H9 (cell line): Measurements from ENCODE around the gene LUZP2. TPM values are rescaled to one million over a fixed set of nuclear protein-coding genes. Genes with fewer than 3 reads are reported as not detected.

Source experiments
- DNase-seq: peaks from one replicate; pipeline ENCODE4 v3.0.0-alpha.2; 2017
- H2AFZ ChIP-seq: one replicate; pipeline ENCODE4 v1.6.1; 2013; ENCODE audit warnings: mild to moderate bottlenecking, low read length, control low read depth, moderate library complexity
- H2AK5ac ChIP-seq: 2 replicates; pipeline ENCODE4 v1.6.1; 2013; ENCODE audit warnings: low read length, control low read depth, mixed read lengths; ENCODE audit not compliant: insufficient read length
- H2BK120ac ChIP-seq: one replicate; pipeline ENCODE4 v1.6.1; 2013; ENCODE audit warnings: low read depth, mild to moderate bottlenecking, low read length, control low read depth, inconsistent platforms; ENCODE audit not compliant: poor library complexity, severe bottlenecking
- H2BK12ac ChIP-seq: 2 replicates; pipeline ENCODE4 v1.6.1; 2013; ENCODE audit warnings: low read length, control low read depth, mixed read lengths, low read depth; ENCODE audit not compliant: insufficient read length
- H2BK15ac ChIP-seq: 2 replicates; pipeline ENCODE4 v1.6.1; 2013; ENCODE audit warnings: low read depth, low read length, control low read depth
- H2BK20ac ChIP-seq: one replicate; pipeline ENCODE4 v1.6.1; 2013; ENCODE audit warnings: low read depth, mild to moderate bottlenecking, low read length, control low read depth, inconsistent platforms; ENCODE audit not compliant: poor library complexity, severe bottlenecking
- H2BK5ac ChIP-seq: 2 replicates; pipeline ENCODE4 v1.6.1; 2013; ENCODE audit warnings: low read length, control low read depth, mixed read lengths; ENCODE audit not compliant: insufficient read length
- H3K14ac ChIP-seq: 2 replicates; pipeline ENCODE4 v1.6.1; 2013; ENCODE audit warnings: low read length, control low read depth; ENCODE audit not compliant: insufficient read depth
- H3K18ac ChIP-seq: 2 replicates; pipeline ENCODE4 v1.6.1; 2013; ENCODE audit warnings: low read depth, mild to moderate bottlenecking, mixed read lengths, low read length, control low read depth; ENCODE audit not compliant: insufficient read length
- H3K23ac ChIP-seq: 2 replicates; pipeline ENCODE4 v1.6.1; 2013; ENCODE audit warnings: low read length, control low read depth, mixed read lengths, low read depth; ENCODE audit not compliant: insufficient read length
- H3K23me2 ChIP-seq: 2 replicates; pipeline ENCODE4 v1.6.1; 2013; ENCODE audit warnings: low read depth, mild to moderate bottlenecking, mixed read lengths, low read length, control low read depth; ENCODE audit not compliant: insufficient read length, poor library complexity, severe bottlenecking
- H3K27ac ChIP-seq: 2 replicates; pipeline ENCODE4 v1.5.1; 2013; ENCODE audit warnings: low read length, control low read depth, mixed read lengths, low read depth; ENCODE audit not compliant: insufficient read length
- H3K27me3 ChIP-seq: 2 replicates; pipeline ENCODE4 v1.6.1; 2013; ENCODE audit warnings: low read length, control low read depth, inconsistent platforms; ENCODE audit not compliant: insufficient read depth
- H3K4ac ChIP-seq: 2 replicates; pipeline ENCODE4 v1.6.1; 2013; ENCODE audit warnings: low read depth, mild to moderate bottlenecking, control low read depth, inconsistent platforms, low read length, moderate library complexity
- H3K4me1 ChIP-seq: 2 replicates; pipeline ENCODE4 v1.6.1; 2013; ENCODE audit warnings: low read length, control low read depth, inconsistent platforms; ENCODE audit not compliant: insufficient read depth
- H3K4me2 ChIP-seq: 2 replicates; pipeline ENCODE4 v1.6.1; 2013; ENCODE audit warnings: low read length, control low read depth, mixed read lengths; ENCODE audit not compliant: insufficient read length, insufficient read depth
- H3K56ac ChIP-seq: 2 replicates; pipeline ENCODE4 v1.6.1; 2013; ENCODE audit warnings: low read depth, mild to moderate bottlenecking, mixed read lengths, low read length, control low read depth; ENCODE audit not compliant: insufficient read length
- H3K79me1 ChIP-seq: 2 replicates; pipeline ENCODE4 v1.6.1; 2013; ENCODE audit warnings: low read depth, mild to moderate bottlenecking, moderate library complexity, low read length, control low read depth, inconsistent platforms; ENCODE audit not compliant: insufficient read depth, poor library complexity, severe bottlenecking
- H3K79me2 ChIP-seq: 2 replicates; pipeline ENCODE4 v1.6.1; 2013; ENCODE audit warnings: low read length, control low read depth, inconsistent platforms; ENCODE audit not compliant: insufficient read depth
- H3K9ac ChIP-seq: 2 replicates; pipeline ENCODE4 v1.6.1; 2013; ENCODE audit warnings: low read length, control low read depth, mixed read lengths; ENCODE audit not compliant: insufficient read length; ENCODE audit errors: extremely low read depth
- H3K9me3 ChIP-seq: one replicate; pipeline ENCODE4 v1.6.1; 2013; ENCODE audit warnings: low read depth, low read length, inconsistent platforms; ENCODE audit not compliant: control insufficient read depth
- H3T11ph ChIP-seq: one replicate; pipeline ENCODE4 v1.6.1; 2013; ENCODE audit warnings: mild to moderate bottlenecking, low read length, control low read depth, inconsistent platforms
- H4K20me1 ChIP-seq: one replicate; pipeline ENCODE4 v1.6.1; 2013; ENCODE audit not compliant: control insufficient read depth, insufficient read length, insufficient read depth
- H4K5ac ChIP-seq: 2 replicates; pipeline ENCODE4 v1.6.1; 2013; ENCODE audit warnings: low read depth, mild to moderate bottlenecking, mixed read lengths, low read length, control low read depth; ENCODE audit not compliant: insufficient read length
- H4K8ac ChIP-seq: replicated peaks from 2 replicates; pipeline ENCODE4 v1.6.1; 2013; ENCODE audit warnings: low read length, control low read depth, mixed read lengths, low read depth; ENCODE audit not compliant: insufficient read length
- H4K91ac ChIP-seq: 2 replicates; pipeline ENCODE4 v1.6.1; 2013; ENCODE audit warnings: low read depth, mild to moderate bottlenecking, moderate library complexity, mixed read lengths, low read length, control low read depth; ENCODE audit not compliant: insufficient read length
- H3K27ac Mint-ChIP-seq, 3 experiments: 2 replicates in 2 of 3; 3 replicates in 1 of 3; pipeline ENCODE4 v1.8.0; 2020 to 2021; ENCODE audit warnings: mixed read lengths in 3 of 3, mild to moderate bottlenecking in 1 of 3, moderate library complexity in 1 of 3
- H3K27me3 Mint-ChIP-seq: 2 replicates; pipeline ENCODE4 v1.8.0; 2021; ENCODE audit warnings: low read depth, mild to moderate bottlenecking, moderate library complexity, mixed read lengths
- H3K36me3 Mint-ChIP-seq, 3 experiments: 2 replicates in 2 of 3; 3 replicates in 1 of 3; pipeline ENCODE4 v1.8.0; 2020 to 2021; ENCODE audit warnings: low read depth in 3 of 3, mixed read lengths in 3 of 3; ENCODE audit not compliant: insufficient read depth in 1 of 3
- H3K4me1 Mint-ChIP-seq, 2 experiments: 2 replicates each; pipeline ENCODE4 v1.8.0; 2020; ENCODE audit warnings: mixed read lengths in 2 of 2
- H3K4me3 Mint-ChIP-seq, 2 experiments: 2 replicates in 1 of 2; 3 replicates in 1 of 2; pipeline ENCODE4 v1.8.0; 2020 to 2021; ENCODE audit warnings: mild to moderate bottlenecking in 2 of 2, mixed read lengths in 2 of 2, moderate library complexity in 1 of 2
- H3K9me3 Mint-ChIP-seq, 2 experiments: 2 replicates in 1 of 2; 3 replicates in 1 of 2; pipeline ENCODE4 v1.8.0; 2020; ENCODE audit warnings: mild to moderate bottlenecking in 2 of 2, mixed read lengths in 2 of 2, moderate library complexity in 1 of 2
- WGBS: extraction: QIAGEN DNeasy Blood & Tissue Kit; methylation state at CpG from one replicate; pipeline ENCODE4 v1.1.7; 2013; ENCODE audit warnings: missing lambda C conversion rate, low lambda C conversion rate, mixed read lengths; ENCODE audit not compliant: insufficient read length; ENCODE audit errors: extremely low coverage; 5-methylcytosine and 5-hydroxymethylcytosine counted together
- total RNA-seq: library from RNA; stranded (reverse); gene quantifications from 2 replicates; pipeline ENCODE4 v1.2.1, GENCODE V29; 2021
- TF ChIP-seq, protein P1 (sequence below): fragments of 200-600 bp; sonication (generic); conservative IDR thresholded peaks from 3 replicates; pipeline ENCODE4 v1.8.0; 2021; ENCODE audit warnings: antibody characterized with exemption, mild to moderate bottlenecking

LUZP2 gene
- total RNA-seq, 1 experiment from 2014 or later, result 25.4 TPM

GRCh38 chr11:24861440-24861839 lies 364.6 kb downstream of the LUZP2 start:
- Histone ChIP-seq H2BK5ac (no peak overlapping the region), H3K18ac (no peak overlapping the region), H3K23ac (no peak overlapping the region), H3K4ac (no peak overlapping the region), H3K56ac (no peak overlapping the region), H3K4me1 (no peaks in the 10 kb centered on the region), H4K5ac (no peak overlapping the region), H4K91ac (no peak overlapping the region), H2BK15ac (no peak overlapping the region), H4K20me1 (no peaks in the 10 kb centered on the region), H3K79me1 (no peaks in the 10 kb centered on the region), H2AFZ (no peak overlapping the region), H4K8ac (no peak overlapping the region), H2BK120ac (no peak overlapping the region), H3K23me2 (no peaks in the 10 kb centered on the region), H2AK5ac (no peak overlapping the region), H2BK20ac (no peak overlapping the region), H2BK12ac (no peak overlapping the region), H3K27me3 (no peaks in the 10 kb centered on the region), H3K9ac (no peak overlapping the region), H3K4me2 (no peak overlapping the region), H3K79me2 (no peaks in the 10 kb centered on the region), H3K14ac (no peak overlapping the region), H3K27ac (no peak overlapping the region), H3T11ph (no peak overlapping the region), H3K9me3 (peaks cover 6% of the 10 kb centered on the region)
- TF ChIP-seq, protein P1, sequence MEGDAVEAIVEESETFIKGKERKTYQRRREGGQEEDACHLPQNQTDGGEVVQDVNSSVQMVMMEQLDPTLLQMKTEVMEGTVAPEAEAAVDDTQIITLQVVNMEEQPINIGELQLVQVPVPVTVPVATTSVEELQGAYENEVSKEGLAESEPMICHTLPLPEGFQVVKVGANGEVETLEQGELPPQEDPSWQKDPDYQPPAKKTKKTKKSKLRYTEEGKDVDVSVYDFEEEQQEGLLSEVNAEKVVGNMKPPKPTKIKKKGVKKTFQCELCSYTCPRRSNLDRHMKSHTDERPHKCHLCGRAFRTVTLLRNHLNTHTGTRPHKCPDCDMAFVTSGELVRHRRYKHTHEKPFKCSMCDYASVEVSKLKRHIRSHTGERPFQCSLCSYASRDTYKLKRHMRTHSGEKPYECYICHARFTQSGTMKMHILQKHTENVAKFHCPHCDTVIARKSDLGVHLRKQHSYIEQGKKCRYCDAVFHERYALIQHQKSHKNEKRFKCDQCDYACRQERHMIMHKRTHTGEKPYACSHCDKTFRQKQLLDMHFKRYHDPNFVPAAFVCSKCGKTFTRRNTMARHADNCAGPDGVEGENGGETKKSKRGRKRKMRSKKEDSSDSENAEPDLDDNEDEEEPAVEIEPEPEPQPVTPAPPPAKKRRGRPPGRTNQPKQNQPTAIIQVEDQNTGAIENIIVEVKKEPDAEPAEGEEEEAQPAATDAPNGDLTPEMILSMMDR, result no peak
- H3K27ac Mint-ChIP-seq, result no peak overlapping the region
- H3K27me3 Mint-ChIP-seq, result no peaks in the 10 kb centered on the region
- no CpG with 5 or more reads among the region's 6 CpGs for WGBS
- H3K9me3 Mint-ChIP-seq, result peaks cover 26 to 32% of the 10 kb centered on the region in 2 experiments; a peak in 4 of 5 replicates
- DNase-seq, result no peak
- peaks cover 26 to 37% (median 28%) of the 10 kb centered on the region in 3 experiments for H3K36me3 Mint-ChIP-seq
- H3K4me1 Mint-ChIP-seq, result no peaks in the 10 kb centered on the region
- H3K4me3 Mint-ChIP-seq, result no peak overlapping the region
